NCI-H1092 treated with DMSO at 0.1 percent for 48 hours (cell line): Measurements from ENCODE around the gene IGF2BP2.
"Not testable (repeated sequence)": the region's sequence is repeated elsewhere in the genome, so short reads cannot be mapped to it uniquely, and the experiment has no call there.

ENCODE experiments used
- DNase-seq: peaks from one replicate; lab custom pipeline; 2025; lab: John Stamatoyannopoulos, UW

The IGF2BP2 gene

DNA sequence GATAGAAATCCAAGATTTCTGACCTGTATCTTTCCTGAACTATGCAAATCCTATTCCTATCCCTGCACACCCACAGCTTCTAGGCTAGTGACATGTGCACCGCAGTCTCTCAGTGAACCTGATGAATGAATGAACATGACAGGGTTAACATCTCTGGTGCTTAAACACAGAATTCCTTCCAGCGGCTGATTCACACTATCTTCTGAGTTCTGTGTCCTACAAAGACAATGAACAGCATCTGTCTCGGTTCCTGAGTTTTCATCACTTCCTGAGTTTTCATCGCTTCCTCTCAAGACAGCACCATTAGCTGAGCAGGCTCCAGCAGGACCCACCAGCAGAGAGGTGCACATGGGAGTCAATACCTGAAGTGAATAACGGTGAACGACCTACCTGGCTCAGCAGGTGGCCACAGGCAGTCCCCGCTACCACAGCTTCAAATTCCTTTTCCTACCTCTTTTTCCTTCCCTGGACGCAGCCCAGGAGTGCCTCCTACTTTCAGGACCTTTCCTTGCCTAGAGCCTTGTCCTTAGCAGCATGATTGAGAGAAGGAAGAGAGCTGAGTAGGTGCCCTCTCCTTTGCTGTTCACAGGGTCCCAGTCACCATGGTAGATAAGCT lies 113.5 kb downstream of the IGF2BP2 start:
- DNase-seq, result no peak

DNA sequence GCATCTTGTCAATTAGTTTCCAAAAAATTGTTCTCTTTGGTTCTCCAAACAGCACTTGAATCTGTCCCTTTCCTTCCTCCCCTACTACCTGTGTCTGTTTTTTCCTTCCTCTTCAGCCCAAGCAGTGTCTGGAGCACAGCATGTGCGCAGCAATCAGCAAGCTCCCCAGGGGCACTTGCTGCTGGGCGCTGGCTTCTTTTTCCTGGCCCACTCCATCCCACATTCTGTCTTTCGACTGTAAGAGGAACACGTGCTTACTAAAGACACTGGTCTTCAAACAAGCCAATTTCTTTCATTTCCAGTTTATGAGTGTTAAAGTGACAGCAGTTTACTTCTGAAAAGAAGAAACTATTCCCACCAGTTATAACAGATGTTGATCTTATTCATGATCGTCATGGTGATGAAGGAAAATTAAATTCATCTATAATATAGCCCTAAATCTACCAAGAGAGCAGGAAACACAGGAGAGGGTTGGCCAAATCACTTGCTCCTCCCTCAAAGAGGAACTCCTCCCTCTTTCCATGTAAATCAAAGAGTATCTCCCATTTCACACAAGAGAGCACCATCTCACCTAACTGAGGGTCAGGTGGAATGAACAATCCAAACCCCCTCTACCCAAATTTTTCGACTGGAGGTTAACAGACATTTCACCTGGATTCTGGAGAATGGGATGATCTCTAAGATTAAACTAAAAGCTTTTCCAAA lies 115.4 kb downstream of the IGF2BP2 start:
- no peak for DNase-seq

DNA sequence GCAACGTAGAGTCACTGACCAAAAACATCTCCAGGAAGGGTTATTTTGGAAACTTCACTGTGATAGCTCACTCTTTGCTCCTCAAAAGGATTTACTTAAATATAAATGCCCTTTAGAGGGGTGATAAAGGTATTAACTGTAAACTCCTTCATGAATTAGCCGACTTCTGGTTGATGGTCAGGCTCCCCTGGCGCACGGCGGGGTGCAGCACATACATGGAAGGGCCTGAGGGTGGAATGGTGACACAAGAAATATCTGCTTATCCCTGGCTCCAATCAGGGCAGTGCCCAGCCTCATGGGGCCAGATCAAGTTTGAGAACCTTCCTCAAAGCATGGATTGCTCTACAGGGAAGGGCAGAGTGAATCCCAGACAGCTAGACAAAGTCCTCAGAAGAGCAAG lies 116.5 kb downstream of the IGF2BP2 start:
- no peak for DNase-seq

DNA sequence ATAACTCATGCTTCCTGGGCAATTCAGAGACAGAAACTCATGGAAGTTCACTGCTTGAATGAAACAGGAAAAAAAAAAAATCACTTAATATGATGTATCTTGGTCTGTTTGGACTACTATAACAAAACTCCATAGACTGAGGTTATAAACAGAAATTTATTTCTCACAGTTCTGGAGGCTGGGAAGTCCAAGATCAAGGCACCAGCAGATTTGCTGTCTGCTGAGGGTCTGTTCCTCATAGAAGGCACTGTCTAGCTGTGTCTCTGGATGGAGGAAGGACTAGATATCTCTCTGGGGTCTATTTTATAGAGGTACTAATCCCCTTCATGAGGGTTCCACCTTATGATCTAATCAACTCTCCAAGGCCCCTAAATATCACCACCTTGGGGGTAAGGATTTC lies 119.3 kb downstream of the IGF2BP2 start:
- DNase-seq, result no peak

DNA sequence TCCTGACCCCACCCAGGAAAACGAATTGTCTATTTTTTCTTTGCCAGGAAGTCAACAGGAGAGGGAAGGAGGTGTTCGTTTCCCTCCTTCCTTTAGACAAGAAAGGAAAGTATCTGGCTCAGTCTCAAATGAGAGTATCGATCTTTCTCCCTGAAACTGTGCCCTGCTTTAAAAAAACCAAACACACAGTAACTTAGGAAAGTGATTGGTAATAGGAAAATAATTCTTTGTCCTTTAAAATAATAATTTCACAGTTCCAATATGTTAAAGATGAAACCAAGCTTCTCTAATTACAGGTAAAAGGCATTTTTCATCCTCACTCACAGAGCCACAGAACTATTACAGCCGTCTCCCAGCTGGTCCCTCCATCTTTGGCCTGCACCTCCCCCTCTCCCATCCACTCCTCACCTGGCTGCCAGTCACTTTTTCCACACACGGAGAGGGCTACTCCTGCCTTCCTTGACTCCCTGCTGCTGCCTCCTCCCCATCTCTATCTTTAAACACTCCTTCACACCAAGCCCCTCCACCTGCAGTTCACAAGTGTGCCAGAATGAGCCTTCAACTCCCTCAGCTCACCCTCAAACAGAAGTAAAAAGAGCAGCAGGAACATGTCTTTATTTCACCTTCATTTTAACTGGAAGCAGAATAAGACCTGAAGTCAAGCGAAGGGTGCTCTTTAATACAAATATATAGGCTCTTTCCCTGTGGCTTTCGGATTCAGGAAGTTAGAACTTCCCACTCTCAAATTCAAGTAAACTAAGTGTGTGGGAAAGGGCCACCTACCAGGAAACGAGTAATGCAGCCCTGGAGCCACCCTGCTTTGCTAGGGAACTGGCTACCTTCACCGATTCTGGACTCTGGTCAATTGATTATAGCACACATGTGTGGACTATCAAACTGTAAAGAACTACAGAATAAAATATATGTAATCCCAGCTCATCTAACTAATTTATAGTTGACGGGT lies 122.3 kb downstream of the IGF2BP2 start:
- DNase-seq, result peak; percentile 21

DNA sequence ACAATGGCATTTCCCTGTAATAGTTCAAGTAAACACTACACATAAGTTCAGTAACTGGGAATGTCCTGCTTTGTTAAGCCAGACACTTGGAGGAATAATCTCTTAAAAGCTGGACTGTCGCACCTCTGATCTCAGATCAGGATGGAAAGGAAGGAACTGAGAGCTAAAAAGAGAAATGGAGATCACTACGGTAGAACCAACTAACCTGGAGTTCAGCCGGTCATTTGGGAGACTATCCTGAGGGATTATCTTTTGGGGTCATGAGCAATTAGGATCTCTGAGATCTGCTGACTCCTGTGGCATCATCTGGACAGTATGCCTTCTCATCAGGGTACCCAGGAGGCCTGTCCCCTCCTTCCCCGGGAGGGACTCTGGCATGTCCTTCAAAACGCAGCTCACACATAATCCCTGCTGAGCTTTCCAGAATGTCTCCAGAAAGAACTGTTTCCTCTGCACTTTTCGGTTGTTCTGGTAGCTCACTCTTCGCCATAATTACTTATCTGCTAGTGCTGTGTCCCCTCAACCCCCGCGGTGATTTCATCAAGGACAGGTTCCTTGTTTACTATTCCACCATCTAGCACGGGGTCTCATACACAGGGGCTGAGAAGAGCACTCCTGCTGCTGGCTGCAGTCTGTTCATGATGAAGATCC lies 123.1 kb downstream of the IGF2BP2 start:
- DNase-seq, result no peak

DNA sequence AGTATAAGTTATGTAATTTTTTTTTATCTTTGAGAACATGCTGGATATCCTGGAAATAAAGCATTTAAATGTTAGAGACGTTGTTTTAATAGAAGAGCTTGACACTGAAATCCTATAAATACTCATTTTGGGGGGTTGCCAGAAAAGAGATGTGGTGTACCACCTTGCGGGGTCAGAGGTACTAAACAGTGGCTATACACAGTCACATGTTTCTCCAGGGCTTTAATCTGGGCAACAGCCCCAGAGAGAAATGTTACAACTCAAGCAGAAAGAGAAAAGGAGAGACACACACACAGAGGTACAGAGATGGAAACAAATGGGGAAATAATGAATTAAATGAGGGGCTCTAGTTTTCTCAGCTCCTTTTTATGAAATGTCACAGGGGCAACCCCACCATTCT lies 124.9 kb downstream of the IGF2BP2 start:
- DNase-seq, result no peak

DNA sequence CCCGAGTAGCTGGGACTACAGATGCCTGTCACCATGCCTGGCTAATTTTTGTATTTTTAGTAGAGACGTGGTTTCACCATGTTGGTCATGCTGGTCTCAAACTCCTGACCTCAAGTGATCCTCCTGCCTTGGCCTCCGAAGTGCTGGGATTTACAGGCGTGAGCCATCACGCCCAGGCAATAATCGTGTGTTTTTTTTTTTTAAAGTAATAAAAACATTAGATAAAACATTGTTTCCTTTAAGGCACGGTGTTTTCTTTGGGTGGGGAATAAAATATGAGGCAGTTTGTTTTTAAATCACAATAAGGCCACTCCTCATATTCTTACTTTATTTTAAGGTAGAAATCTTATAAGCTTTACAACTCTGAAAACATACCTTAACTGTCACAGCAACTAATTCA lies 127.6 kb downstream of the IGF2BP2 start:
- not testable (repeated sequence) for DNase-seq

DNA sequence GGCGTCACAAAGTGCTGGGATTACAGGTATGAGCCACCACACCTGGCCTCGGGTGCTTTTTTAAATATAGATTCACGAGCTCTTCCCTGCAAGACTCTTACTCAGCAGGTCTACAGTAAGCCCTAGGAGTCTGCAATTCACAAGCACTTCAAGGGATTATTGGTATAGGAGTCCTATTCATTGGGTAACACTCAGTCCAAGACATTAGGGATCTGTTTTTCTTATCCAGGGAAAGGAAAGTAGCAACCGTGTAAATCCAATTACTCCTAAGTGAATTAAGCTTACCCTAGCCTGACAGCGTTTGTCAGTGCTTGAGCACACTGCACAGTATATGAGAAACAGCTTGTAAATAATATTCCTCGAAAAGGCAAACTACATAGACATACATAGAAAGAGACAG lies 128.8 kb downstream of the IGF2BP2 start:
- DNase-seq, result no peak

DNA sequence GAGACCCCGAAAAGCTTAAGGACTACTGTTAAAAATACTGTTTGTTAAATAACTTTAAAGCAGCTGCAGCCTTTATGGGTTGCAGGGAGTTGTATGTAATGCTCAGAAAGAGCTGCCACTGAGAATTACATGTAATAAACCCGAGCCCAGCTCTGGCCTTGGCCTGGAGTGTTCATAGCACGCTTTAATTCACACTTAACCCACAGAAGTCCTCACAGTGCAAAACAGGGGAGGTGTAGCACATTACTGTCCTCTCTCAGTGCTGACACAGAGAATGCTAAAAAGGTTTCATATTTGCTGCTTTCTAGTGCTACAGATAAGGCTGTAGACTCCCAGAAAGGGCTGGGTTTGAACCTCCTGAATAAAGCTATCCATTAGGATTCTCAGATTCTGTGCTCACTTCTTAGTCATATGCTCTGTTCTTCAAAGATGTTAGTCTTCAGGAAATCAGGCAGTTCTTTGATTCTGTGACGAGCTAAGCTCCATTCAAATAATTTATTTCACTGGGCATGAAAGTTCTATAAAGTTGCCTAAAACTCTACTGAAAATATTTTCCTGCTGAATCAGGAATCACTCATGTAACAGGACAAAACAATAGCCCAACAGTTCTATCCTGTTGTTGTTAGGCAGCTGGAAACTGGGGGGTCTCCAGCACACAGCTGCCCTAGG lies 130.7 kb downstream of the IGF2BP2 start:
- no peak for DNase-seq

DNA sequence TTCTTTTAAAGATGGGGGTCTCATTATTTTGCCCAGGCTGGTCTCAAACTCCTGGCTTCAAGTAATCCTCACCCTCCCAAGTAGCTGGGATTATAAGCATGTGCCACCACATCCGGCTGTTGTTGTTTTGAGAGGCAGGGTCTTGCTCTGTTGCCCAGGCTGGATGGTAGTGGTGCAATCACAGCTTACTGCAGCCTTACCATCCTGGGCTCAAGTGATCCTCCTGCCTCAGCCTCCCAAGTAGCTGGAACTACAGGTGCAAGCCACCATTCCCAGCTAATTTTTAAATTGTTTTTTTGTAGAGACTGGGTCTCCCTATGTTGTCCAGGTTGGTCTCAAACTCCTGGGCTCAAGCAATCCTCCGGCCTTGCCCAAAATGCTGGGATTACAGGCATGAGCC lies 133.2 kb downstream of the IGF2BP2 start:
- DNase-seq, result no peak

DNA sequence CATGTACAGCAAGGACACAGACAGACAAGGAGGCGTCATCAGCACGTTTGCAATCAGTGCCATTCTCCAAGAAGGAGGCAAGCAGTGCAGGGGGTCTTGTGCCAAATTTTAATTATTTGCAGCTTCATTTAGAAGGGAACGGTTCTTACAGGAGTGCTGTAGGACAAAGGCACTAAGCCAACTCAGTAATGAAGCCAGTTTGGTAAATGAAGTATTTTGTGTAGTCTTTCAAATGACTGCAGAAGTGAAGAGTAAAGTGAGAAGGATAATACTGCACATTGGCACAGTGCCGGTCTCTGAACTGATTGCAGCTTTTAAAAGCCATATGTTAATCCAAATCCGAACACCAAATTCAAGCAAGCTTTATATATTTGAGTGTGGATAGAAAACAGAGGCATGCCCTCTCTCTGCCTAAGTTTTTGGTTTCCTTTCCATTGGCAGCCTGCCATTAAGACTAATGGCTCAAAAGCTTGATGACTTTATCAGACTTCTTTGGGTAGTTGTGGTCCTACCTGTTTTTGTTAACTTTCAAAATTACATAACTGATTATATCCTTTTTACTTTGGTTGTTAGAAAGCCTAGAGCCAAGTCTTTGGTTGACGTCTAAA lies 137.5 kb downstream of the IGF2BP2 start:
- no peak for DNase-seq

DNA sequence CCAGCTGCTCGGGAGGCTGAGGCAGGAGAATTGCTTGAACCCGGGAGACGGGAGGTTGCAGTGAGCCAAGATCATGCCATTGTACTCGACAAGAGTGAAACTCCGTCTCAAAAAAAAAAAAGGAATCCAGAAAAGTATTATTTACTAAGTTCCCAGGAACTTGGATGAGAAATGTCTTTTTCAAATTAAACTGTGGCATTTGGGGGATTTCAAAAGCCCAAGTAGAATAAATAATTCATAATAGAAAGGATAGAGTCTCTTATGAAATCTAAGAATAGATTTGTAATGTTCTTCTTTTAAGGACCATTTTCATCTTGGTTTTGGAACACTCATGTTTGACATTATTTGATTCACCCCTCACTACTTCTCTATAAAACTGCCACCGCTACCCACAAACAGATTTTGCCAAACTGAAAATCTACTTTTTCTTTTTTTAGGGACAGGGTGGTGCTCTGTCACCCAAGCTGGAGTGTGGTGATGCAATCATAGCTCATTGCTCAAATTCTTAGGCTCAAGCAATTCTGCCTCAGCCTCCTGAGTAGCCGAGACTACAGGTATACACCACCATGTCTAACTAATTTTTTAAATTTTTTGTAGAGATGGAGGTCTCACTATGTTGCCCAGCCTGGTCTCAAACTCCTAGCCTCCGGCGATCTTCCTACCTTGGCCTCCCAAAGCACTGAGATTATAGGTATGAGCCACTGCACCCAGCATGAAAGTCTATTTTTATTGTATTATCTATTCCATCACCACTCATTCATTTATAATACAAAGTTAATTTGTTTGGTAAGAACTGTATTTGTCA lies 139.4 kb downstream of the IGF2BP2 start:
- DNase-seq, result no peak

DNA sequence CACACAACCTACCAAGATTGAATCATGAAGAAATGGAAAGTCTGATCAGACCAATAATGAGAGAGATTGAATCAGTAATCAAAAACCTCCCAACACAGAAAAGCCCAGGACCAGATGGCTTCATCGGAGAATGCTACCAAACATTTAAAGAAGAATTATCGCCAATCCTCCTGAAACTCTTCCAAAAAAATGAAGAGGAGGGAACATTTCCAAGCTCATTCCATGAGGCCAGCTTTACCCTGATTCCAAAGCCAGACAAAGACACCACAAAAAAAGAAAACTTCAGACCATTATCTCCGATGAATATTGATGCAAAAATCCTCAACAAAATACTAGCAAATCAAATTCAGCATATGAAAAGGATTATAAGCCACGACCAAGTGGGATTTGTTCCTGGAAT lies 144.6 kb downstream of the IGF2BP2 start:
- no peak for DNase-seq

DNA sequence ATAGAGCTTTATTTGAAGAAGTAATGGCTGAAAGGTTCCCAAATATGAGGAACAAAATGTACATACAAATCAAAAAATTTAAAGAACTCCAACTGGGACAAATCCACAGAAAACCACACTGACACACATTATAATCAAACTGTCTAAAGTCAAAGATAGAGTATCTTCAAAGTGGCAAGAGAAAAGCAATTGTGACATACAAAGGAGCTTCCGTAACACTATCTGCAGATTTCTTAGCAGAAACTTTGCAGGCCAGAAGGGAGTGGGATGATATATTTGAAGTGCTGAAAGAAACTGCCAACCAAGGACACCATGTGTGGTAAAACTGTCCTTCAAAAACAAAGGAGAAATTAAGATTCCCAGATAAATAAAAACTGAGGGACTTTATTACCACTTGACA lies 146.8 kb downstream of the IGF2BP2 start:
- no peak for DNase-seq

DNA sequence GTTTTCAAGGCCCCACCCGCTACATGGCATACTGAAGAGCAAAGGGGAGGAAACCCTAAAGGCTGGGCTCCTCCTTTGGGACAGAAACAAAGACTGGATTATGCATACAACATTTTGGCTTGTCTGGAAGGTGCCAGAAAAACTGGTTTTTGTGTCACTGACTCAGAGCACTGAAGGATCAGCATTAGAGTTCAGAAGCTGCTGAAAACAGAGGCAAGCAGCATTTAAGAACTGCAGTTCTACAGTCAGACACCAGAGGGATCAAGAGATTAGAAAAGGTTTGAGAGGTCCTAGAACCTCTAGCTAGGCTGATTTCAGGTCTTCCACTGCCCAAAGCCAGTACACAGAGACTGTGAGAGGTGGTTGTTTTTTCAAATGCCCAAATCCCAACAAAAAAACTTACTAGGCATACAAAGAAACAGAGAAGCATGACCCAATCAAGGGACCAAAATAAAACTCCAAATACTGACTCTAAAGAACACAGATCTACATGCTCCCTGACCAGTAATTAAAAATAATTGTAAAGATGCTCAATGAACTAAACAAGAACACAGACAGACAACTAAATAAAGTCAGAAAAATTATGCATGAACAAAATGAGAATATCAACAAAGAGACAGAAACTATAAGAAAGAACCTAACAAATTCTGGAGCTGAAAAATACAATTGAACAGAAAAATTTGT lies 147.6 kb downstream of the IGF2BP2 start:
- peak; percentile 38 for DNase-seq

DNA sequence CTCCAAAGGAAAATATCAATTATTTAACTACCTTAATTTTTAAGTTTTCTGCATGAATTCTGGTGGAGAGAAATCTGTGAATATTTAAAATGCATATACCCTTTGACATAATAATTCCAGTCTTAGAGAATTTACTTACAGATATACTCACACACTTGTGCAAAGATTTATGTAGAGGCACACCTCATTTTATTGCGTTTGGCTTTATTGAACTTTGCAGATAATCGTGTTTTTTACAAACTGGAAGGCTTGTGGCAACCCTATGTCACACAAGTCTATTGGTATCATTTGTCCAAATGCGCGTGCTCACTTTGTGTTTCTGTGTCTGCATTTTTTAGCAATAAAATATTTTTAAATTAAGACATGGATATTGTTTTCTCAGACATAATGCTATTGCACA lies 157.3 kb downstream of the IGF2BP2 start:
- DNase-seq, result no peak

DNA sequence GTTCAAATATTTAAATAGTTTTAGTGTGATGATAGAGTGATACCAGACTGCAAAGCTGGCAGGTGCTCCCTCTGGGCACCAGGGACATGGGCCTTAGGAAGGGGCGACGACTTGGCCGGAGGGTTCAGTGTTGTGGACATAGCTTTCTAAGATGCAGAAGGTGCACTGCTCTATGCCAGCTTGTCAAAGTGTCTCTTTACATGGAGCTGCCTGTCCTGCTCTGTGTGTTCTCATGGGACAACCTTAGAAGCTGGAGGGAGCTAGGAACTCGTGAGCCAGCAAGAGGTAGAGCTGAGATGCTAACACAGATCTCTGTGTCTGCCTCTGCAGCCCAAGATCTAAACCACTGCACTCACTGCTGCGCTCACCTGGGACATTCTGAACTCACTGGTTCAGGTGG lies 160.9 kb downstream of the IGF2BP2 start:
- no peak for DNase-seq

DNA sequence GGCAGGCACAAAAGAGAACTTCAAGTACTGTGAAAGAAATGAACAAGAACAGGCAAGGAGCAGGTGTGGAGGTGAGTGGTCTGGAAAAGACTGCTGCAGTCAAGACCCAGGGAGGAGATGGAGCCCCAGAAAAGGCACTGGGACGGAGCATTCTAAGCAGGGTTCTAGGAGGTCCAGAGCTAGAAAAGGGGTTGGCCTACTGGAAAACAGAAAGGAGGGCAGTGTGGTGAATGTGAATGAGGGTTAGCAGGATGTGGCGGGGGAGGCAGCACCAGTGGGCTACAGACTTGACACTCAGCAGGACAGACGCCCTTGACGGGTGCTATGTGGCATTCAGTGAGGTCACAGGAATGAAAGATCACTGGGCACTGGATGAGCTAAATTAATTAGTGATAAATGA lies 163.1 kb downstream of the IGF2BP2 start:
- no peak for DNase-seq

DNA sequence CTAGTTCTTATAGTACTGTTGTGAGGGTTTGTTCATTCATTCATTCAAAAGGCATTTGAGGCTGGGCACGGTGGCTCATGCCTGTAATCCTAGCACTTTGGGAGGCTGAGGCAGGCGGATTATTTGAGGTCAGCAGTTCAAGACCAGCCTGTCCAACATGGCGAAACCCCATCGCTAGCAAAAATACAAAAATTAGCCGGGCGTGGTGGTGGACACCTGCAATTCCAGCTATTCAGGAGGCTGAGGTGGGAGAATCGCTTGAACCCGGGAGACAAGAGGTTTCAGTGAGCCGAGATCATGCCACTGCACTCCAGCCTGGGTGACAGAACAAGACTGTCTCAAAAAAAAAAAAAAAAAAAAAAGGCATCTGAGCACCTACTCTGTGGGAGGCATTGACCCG lies 163.5 kb downstream of the IGF2BP2 start:
- DNase-seq, result not testable (repeated sequence)
